Upper lobe of left lung (tissue), 6 donors: ENCODE data around the gene ARID5B. TPM values are rescaled to one million over a fixed set of nuclear protein-coding genes. Genes with fewer than 3 reads are reported as not detected.

Experiments used
- ATAC-seq, 2 donors: fragments of 200-7000 bp; cut with Tn5 transposase; one replicate each; pipeline ENCODE4 v1.9.1; 2022; ENCODE audit warnings: mild to moderate bottlenecking in 2 of 2, moderate library complexity in 2 of 2; ENCODE audit not compliant: low FRiP score in 2 of 2
- DNase-seq, 2 donors: peaks; one replicate each; pipeline ENCODE4 v3.0.0-alpha.2; 2019 to 2020
- H3K27ac ChIP-seq, 4 donors: fragments of 200-600 bp; sonication (generic); one replicate each; pipeline ENCODE4 v1.5.1; 2016 to 2019
- H3K27me3 ChIP-seq, 4 donors: fragments of 200-600 bp; sonication (generic); one replicate each; pipeline ENCODE4 v1.5.1; 2017 to 2019
- H3K36me3 ChIP-seq, 4 donors: fragments of 200-600 bp; sonication (generic); one replicate each; pipeline ENCODE4 v1.5.1; 2016 to 2019
- H3K4me1 ChIP-seq, 4 donors: fragments of 200-600 bp; sonication (generic); one replicate each; pipeline ENCODE4 v1.5.1; 2018 to 2019
- H3K4me3 ChIP-seq, 4 donors: fragments of 200-600 bp; sonication (generic); one replicate each; pipeline ENCODE4 v1.5.1; 2017 to 2019; ENCODE audit warnings: mild to moderate bottlenecking in 2 of 4, moderate library complexity in 1 of 4
- H3K9me3 ChIP-seq, 4 donors: fragments of 200-600 bp; sonication (generic); one replicate each; pipeline ENCODE4 v1.5.1; 2018 to 2019
- CTCF ChIP-seq, 6 experiments: fragments of 450-650 bp in 4 of 6; fragments of 200-600 bp in 2 of 6; sonication (generic) in 2 of 6; IDR thresholded peaks; one replicate each; pipeline ENCODE4 v1.5.1; 2016 to 2019; ENCODE audit warnings: antibody characterized with exemption in 6 of 6
- EP300 ChIP-seq, 4 donors: sonication (generic); formaldehyde crosslinking; IDR thresholded peaks; one replicate each; pipeline ENCODE4 v1.5.1; 2017; ENCODE audit warnings: antibody characterized with exemption in 4 of 4, control low read depth in 2 of 4
- POLR2A ChIP-seq, 4 donors: fragments of 450-650 bp; IDR thresholded peaks; one replicate each; pipeline ENCODE4 v1.5.1; 2016 to 2017; ENCODE audit warnings: antibody characterized with exemption in 4 of 4, mild to moderate bottlenecking in 2 of 4
- POLR2AphosphoS5 ChIP-seq, 2 donors: sonication (generic); formaldehyde crosslinking; IDR thresholded peaks; one replicate each; pipeline ENCODE4 v1.5.1; 2017; ENCODE audit warnings: antibody characterized with exemption in 2 of 2
- whole genome bisulfite sequencing, 2 donors: methylation state at CpG; one replicate each; pipeline ENCODE4 v1.1.5; 2017 to 2018; 5-methylcytosine and 5-hydroxymethylcytosine counted together
- total RNA-seq, 6 donors: library from RNA; depleted of rRNA in 4 of 6; stranded (reverse); fragments of >200 nt in 4 of 6; gene quantifications; one replicate each; pipeline versions ENCODE4 v1.1.0 to v1.2.1, GENCODE V29; 2016 to 2021
- donor health status: DM: no; HTN: no; CAD: no; lungs with moderate emphysema.
- donor health status: DM: no; HTN: yes; CAD: no; lungs with severe emphysema.

Gene ARID5B
- total RNA-seq, 6 donors from 2014 or later: 20.2 to 51.3 (median 28.4) TPM

DNA sequence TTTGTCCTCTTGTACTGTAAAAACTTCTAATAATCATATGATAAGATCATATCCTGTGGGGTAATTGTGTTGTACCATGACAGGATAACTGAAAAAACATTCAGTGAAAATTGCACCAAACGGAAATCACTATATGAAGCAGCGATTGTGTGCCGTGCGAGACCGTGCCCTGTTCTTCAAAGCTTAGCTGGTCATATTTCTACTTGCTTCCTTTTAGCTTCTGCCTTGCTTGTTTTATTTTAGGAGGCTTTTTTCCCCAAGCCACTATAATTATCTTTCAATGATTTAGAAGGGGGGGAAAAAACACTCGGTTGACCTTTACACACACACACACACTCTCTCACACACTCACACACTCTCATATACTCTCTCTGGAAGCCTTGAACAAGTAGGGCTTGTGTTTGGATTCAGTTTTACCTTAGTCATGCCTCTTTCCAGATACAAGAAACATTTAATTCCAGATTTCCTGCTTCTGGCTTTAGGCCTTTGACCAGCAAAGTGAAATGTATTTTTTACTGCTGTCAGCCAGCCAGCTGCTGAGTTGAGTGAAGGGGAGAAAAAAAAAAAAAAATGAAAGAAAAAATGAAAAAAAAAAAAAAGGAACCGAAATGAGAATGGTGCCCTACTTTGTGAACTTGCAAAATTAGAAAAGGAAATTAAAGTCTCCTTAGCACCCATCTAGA lies 181.4 kb downstream of the ARID5B start:
- DNase-seq (no peak), ATAC-seq (peak in 1 of 2 donors; percentile 18)
- Histone ChIP-seq H3K4me1 (peaks cover 33 to 37% (median 35%) of the 10 kb centered on the region in 4 donors), H3K36me3 (peaks cover 6 to 18% (median 10%) of the 10 kb centered on the region in 4 donors), H3K4me3 (no peak overlapping the region), H3K27ac (peak overlapping the region; percentile 70 to 80 (median 78)), H3K9me3 (no peaks in the 10 kb centered on the region), H3K27me3 (no peaks in the 10 kb centered on the region)
- 3 to 8% methylated on average over 7 of the region's 7 CpGs for WGBS, 2 donors
- TF ChIP-seq POLR2A (IDR thresholded peaks at IDR 0.05) (no peak), EP300 (IDR thresholded peaks at IDR 0.05) (no peak), CTCF (IDR thresholded peaks at IDR 0.05) (no peak), POLR2AphosphoS5 (IDR thresholded peaks at IDR 0.05) (no peak)

DNA sequence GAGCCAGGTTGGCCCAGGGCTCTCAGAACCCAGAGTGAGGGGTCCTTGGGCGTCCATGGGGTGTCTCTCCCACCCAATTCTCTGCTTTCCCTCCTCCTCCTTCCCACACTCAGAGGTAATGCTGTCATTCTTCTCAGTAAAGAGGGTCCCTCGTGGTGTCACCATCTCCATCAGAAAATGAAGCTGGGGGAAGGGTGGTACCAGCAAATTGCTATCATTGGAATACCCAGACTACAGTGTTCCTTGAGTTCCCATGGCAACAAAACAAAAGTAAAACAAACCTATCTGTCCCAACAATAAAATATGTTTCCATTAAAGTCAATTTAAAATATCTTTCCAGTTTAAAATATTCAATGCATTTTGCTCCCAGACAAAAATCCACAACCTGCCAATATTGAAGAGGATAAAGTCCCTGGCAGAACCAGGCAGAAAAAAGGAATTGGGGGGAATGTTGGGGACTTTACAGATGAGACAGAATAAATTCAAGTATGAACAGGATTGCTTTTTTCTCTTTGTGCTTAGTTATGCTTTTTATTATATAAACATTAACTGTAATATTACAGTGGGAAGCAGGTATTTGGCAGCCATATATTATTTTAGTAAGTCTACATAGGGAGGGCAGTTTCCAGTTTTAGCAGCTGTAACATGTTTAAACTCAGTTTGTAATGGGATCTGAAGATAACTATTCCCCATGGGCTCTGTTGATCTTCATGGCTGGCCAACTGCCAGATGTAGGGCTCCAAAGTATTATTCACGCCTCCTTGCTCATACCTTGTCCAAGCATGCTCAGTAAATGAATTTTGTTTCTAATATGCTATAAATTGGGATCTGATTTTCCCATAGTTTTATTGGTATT lies 182.1 kb downstream of the ARID5B start:
- TF ChIP-seq CTCF (IDR thresholded peaks at IDR 0.05) (no peak), POLR2A (IDR thresholded peaks at IDR 0.05) (no peak), POLR2AphosphoS5 (IDR thresholded peaks at IDR 0.05) (no peak), EP300 (IDR thresholded peaks at IDR 0.05) (no peak)
- peaks cover 33 to 37% (median 35%) of the 10 kb centered on the region in 4 donors for H3K4me1 ChIP-seq
- DNase-seq: no peak
- H3K4me3 ChIP-seq: no peak overlapping the region
- no peaks in the 10 kb centered on the region for H3K27me3 ChIP-seq
- peak overlapping the region; percentile 70 to 80 (median 78) for H3K27ac ChIP-seq
- H3K9me3 ChIP-seq: no peaks in the 10 kb centered on the region
- H3K36me3 ChIP-seq: peaks cover 6 to 26% (median 12%) of the 10 kb centered on the region in 4 donors
- peak in 1 of 2 donors; percentile 77 for ATAC-seq
- WGBS, 2 donors: 45% methylated on average over 3 of the region's 3 CpGs

DNA sequence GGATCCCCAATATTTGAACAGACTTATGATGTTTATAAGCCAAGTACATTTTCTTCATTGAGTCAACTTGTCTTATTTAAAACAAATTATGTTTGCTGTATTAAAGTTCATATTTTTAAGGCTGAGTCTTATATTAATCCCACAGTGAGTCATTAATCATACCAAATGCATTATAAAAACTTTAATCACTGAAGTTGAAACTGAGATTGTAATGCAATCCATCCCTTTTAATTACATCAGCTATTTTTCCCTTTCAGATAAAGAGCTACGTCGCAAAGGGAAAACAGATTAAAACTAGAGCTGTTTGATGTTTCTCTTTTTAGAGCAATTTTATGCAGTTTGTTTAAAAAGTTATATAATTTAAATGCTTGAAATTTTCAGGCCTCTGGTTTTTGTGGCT lies 183.0 kb downstream of the ARID5B start:
- Histone ChIP-seq H3K4me1 (peaks cover 33 to 37% (median 35%) of the 10 kb centered on the region in 4 donors), H3K27me3 (no peaks in the 10 kb centered on the region), H3K27ac (peak overlapping the region in 2 of 4 donors; percentile 70 to 79), H3K9me3 (no peaks in the 10 kb centered on the region), H3K4me3 (no peak overlapping the region), H3K36me3 (peaks cover 6 to 26% (median 14%) of the 10 kb centered on the region in 4 donors)
- 68 to 79% methylated on average over 2 of the region's 2 CpGs for WGBS, 2 donors
- DNase-seq: no peak
- TF ChIP-seq CTCF (IDR thresholded peaks at IDR 0.05) (no peak), POLR2AphosphoS5 (IDR thresholded peaks at IDR 0.05) (no peak), EP300 (IDR thresholded peaks at IDR 0.05) (no peak), POLR2A (IDR thresholded peaks at IDR 0.05) (no peak)
- ATAC-seq: peak in 1 of 2 donors; percentile 62

GRCh38 chr10:62085404-62085803 lies 183.9 kb downstream of the ARID5B start:
- no peak overlapping the region for H3K27ac ChIP-seq
- peaks cover 33 to 37% (median 35%) of the 10 kb centered on the region in 4 donors for H3K4me1 ChIP-seq
- WGBS, 2 donors: 80 to 87% methylated on average over 2 of the region's 2 CpGs
- no peak for DNase-seq
- TF ChIP-seq EP300 (IDR thresholded peaks at IDR 0.05) (no peak), POLR2AphosphoS5 (IDR thresholded peaks at IDR 0.05) (no peak), POLR2A (IDR thresholded peaks at IDR 0.05) (no peak), CTCF (IDR thresholded peaks at IDR 0.05) (no peak)
- ATAC-seq: no peak
- no peaks in the 10 kb centered on the region for H3K27me3 ChIP-seq
- H3K9me3 ChIP-seq: no peaks in the 10 kb centered on the region
- peaks cover 8 to 35% (median 16%) of the 10 kb centered on the region in 4 donors for H3K36me3 ChIP-seq
- H3K4me3 ChIP-seq: no peak overlapping the region
